GM23338 (cell line): ENCODE measurements around the gene SEMA5A. TPM values are rescaled to one million over a fixed set of nuclear protein-coding genes. Genes with fewer than 3 reads are reported as not detected.

Experiments
- ATAC-seq: fragments of 200-7000 bp; cut with Tn5 transposase; 3 replicates; pipeline ENCODE4 v1.9.1; 2020
- DNase-seq: peaks from one replicate; pipeline ENCODE4 v3.0.0-alpha.2; 2015; ENCODE audit warnings: low spot score
- H2AFZ ChIP-seq: fragments of 200-600 bp; sonication (generic); 2 replicates; pipeline ENCODE4 v1.8.0; 2016; ENCODE audit warnings: antibody characterized with exemption, mild to moderate bottlenecking, moderate library complexity
- H3F3A ChIP-seq: fragments of 200-600 bp; sonication (generic); replicated peaks from 2 replicates; pipeline ENCODE4 v1.8.0; 2017; ENCODE audit warnings: antibody characterized with exemption, mixed run types, low read depth
- H3K27ac ChIP-seq: fragments of 200-600 bp; sonication (generic); 2 replicates; pipeline ENCODE4 v1.6.1; 2016; ENCODE audit warnings: low read depth
- H3K27me3 ChIP-seq: fragments of 200-600 bp; sonication (generic); 2 replicates; pipeline ENCODE4 v1.8.0; 2016; ENCODE audit warnings: mild to moderate bottlenecking, mixed run types, moderate library complexity; ENCODE audit not compliant: insufficient read depth
- H3K36me3 ChIP-seq: fragments of 200-600 bp; sonication (generic); 2 replicates; pipeline ENCODE4 v1.8.0; 2016; ENCODE audit warnings: mild to moderate bottlenecking; ENCODE audit not compliant: insufficient read depth
- H3K4me1 ChIP-seq: fragments of 200-600 bp; sonication (generic); 2 replicates; pipeline ENCODE4 v1.8.0; 2016; ENCODE audit warnings: mild to moderate bottlenecking, moderate library complexity; ENCODE audit not compliant: insufficient read depth
- H3K4me2 ChIP-seq: fragments of 200-600 bp; sonication (generic); 2 replicates; pipeline ENCODE4 v1.7.1; 2017; ENCODE audit warnings: mixed run types
- H3K4me3 ChIP-seq: fragments of 200-600 bp; sonication (generic); 2 replicates; pipeline ENCODE4 v1.6.1; 2016; ENCODE audit warnings: mixed run types
- H3K79me2 ChIP-seq: fragments of 200-600 bp; sonication (generic); replicated peaks from 2 replicates; pipeline ENCODE4 v1.8.0; 2017; ENCODE audit warnings: mild to moderate bottlenecking; ENCODE audit not compliant: insufficient read depth
- H3K9me2 ChIP-seq: fragments of 200-600 bp; sonication (generic); 2 replicates; pipeline ENCODE4 v1.8.0; 2017; ENCODE audit not compliant: insufficient read depth
- H4K20me1 ChIP-seq: fragments of 200-600 bp; sonication (generic); replicated peaks from 2 replicates; pipeline ENCODE4 v1.8.0; 2017; ENCODE audit warnings: mild to moderate bottlenecking; ENCODE audit not compliant: insufficient read depth
- H3K27ac Mint-ChIP-seq: 2 replicates; pipeline ENCODE4 v1.8.0; 2020; ENCODE audit warnings: inconsistent platforms, mild to moderate bottlenecking, moderate library complexity, mixed read lengths
- H3K27me3 Mint-ChIP-seq: 3 replicates; pipeline ENCODE4 v1.8.0; 2022; ENCODE audit warnings: low read depth, mild to moderate bottlenecking, moderate library complexity, mixed read lengths, inconsistent platforms; ENCODE audit not compliant: insufficient read depth, poor library complexity
- H3K36me3 Mint-ChIP-seq: 3 replicates; pipeline ENCODE4 v1.8.0; 2021; ENCODE audit warnings: low read depth, mild to moderate bottlenecking, inconsistent platforms, moderate library complexity, mixed read lengths
- H3K4me1 Mint-ChIP-seq: 3 replicates; pipeline ENCODE4 v1.8.0; 2020; ENCODE audit warnings: mild to moderate bottlenecking, inconsistent platforms, mixed read lengths
- H3K4me3 Mint-ChIP-seq: 3 replicates; pipeline ENCODE4 v1.8.0; 2021; ENCODE audit warnings: moderate library complexity, mild to moderate bottlenecking, inconsistent platforms, mixed read lengths
- H3K9me3 Mint-ChIP-seq: 3 replicates; pipeline ENCODE4 v1.8.0; 2020; ENCODE audit warnings: moderate library complexity, mild to moderate bottlenecking, inconsistent platforms, mixed read lengths
- CREB1 ChIP-seq: fragments of 250-450 bp; sonication (Bioruptor Pico); IDR thresholded peaks from 2 replicates; pipeline ENCODE4 v1.5.0; 2020; ENCODE audit warnings: low read depth, mild to moderate bottlenecking, moderate library complexity
- CTCF ChIP-seq, 2 experiments: fragments of 200-600 bp in 1 of 2; sonication (generic) in 1 of 2; conservative IDR thresholded peaks; 2 replicates each; pipeline versions ENCODE4 v1.5.1 to v1.6.1; 2016 to 2017; ENCODE audit warnings: antibody characterized with exemption in 2 of 2, low read depth in 2 of 2, mild to moderate bottlenecking in 2 of 2, moderate library complexity in 1 of 2
- EZH2 ChIP-seq: fragments of 200-600 bp; sonication (generic); IDR thresholded peaks from one replicate; pipeline ENCODE4 v1.8.0; 2017; ENCODE audit warnings: antibody characterized with exemption, mild to moderate bottlenecking, low read depth; ENCODE audit not compliant: unreplicated experiment
- EZH2phosphoT487 ChIP-seq: fragments of 200-600 bp; sonication (generic); IDR thresholded peaks from one replicate; pipeline ENCODE4 v1.8.1; 2018; ENCODE audit warnings: antibody characterized with exemption; ENCODE audit not compliant: unreplicated experiment
- JUNB ChIP-seq: IDR thresholded peaks from one replicate; pipeline ENCODE4 v1.6.1; 2016; ENCODE audit warnings: antibody characterized with exemption; ENCODE audit not compliant: unreplicated experiment
- NANOG ChIP-seq: IDR thresholded peaks from 2 replicates; pipeline ENCODE4 v1.6.1; 2016; ENCODE audit warnings: antibody characterized with exemption, borderline replicate concordance
- POLR2AphosphoS5 ChIP-seq: IDR thresholded peaks from 2 replicates; pipeline ENCODE4 v1.6.1; 2016; ENCODE audit warnings: antibody characterized with exemption, low read depth
- REST ChIP-seq: IDR thresholded peaks from one replicate; pipeline ENCODE4 v1.6.1; 2018; ENCODE audit warnings: antibody characterized with exemption; ENCODE audit not compliant: unreplicated experiment
- STAT1 ChIP-seq: IDR thresholded peaks from one replicate; pipeline ENCODE4 v1.6.1; 2016; ENCODE audit warnings: antibody characterized with exemption; ENCODE audit not compliant: unreplicated experiment
- ZNF114 ChIP-seq: fragments of 250-450 bp; sonication (Bioruptor Pico); IDR thresholded peaks from 2 replicates; pipeline ENCODE4 v1.5.0; 2020; ENCODE audit warnings: mild to moderate bottlenecking, moderate library complexity
- ZNF331 ChIP-seq: fragments of 250-450 bp; sonication (Bioruptor Pico); IDR thresholded peaks from 2 replicates; pipeline ENCODE4 v1.5.0; 2020; ENCODE audit warnings: low read depth, mild to moderate bottlenecking, moderate library complexity
- polyA plus RNA-seq: library from polyadenylated mRNA; unstranded; fragments of >200 nt; fragmentation: Nextera tagmentation; extraction: Ambion mirVana; gene quantifications from 2 replicates; pipeline ENCODE4 v1.2.1, GENCODE V29; 2016
- total RNA-seq: library from RNA; depleted of rRNA; stranded (reverse); fragments of >200 nt; shearing (Covaris generic); gene quantifications from 2 replicates; pipeline ENCODE4 v1.2.3, GENCODE V29; 2014
- TF ChIP-seq, protein P1 (sequence below): fragments of 250-450 bp; sonication (Bioruptor Pico); IDR thresholded peaks from 2 replicates; pipeline ENCODE4 v1.5.0; 2020; ENCODE audit warnings: mild to moderate bottlenecking, moderate library complexity
- TF ChIP-seq, protein P2 (sequence below): IDR thresholded peaks from 2 replicates; pipeline ENCODE4 v1.6.1; 2016; ENCODE audit warnings: antibody characterized with exemption

Gene SEMA5A
- total and polyA plus RNA-seq, 2 experiments from 2014 or later, result 2.1 to 8.1 TPM

GRCh38 chr5:9278921-9279603, 266.8 kb downstream of the SEMA5A start:
- Mint-ChIP-seq H3K27me3 (no peaks in the 10 kb centered on the region), H3K4me1 (no peaks in the 10 kb centered on the region), H3K27ac (no peak overlapping the region), H3K9me3 (peaks cover 33% of the 10 kb centered on the region), H3K4me3 (no peak overlapping the region), H3K36me3 (peaks cover 26% of the 10 kb centered on the region)
- Histone ChIP-seq H4K20me1 (no peaks in the 10 kb centered on the region), H3K4me1 (no peaks in the 10 kb centered on the region), H3K4me3 (no peak overlapping the region), H3K27ac (no peak overlapping the region), H3K4me2 (no peak overlapping the region), H3K9me2 (peaks cover 12% of the 10 kb centered on the region; the same call in 1 of the 2 replicates), H3K79me2 (no peaks in the 10 kb centered on the region), H3F3A (no peaks in the 10 kb centered on the region), H3K27me3 (no peaks in the 10 kb centered on the region), H3K36me3 (no peaks in the 10 kb centered on the region), H2AFZ (no peak overlapping the region)
- DNase-seq, result no peak
- TF ChIP-seq, protein P1, sequence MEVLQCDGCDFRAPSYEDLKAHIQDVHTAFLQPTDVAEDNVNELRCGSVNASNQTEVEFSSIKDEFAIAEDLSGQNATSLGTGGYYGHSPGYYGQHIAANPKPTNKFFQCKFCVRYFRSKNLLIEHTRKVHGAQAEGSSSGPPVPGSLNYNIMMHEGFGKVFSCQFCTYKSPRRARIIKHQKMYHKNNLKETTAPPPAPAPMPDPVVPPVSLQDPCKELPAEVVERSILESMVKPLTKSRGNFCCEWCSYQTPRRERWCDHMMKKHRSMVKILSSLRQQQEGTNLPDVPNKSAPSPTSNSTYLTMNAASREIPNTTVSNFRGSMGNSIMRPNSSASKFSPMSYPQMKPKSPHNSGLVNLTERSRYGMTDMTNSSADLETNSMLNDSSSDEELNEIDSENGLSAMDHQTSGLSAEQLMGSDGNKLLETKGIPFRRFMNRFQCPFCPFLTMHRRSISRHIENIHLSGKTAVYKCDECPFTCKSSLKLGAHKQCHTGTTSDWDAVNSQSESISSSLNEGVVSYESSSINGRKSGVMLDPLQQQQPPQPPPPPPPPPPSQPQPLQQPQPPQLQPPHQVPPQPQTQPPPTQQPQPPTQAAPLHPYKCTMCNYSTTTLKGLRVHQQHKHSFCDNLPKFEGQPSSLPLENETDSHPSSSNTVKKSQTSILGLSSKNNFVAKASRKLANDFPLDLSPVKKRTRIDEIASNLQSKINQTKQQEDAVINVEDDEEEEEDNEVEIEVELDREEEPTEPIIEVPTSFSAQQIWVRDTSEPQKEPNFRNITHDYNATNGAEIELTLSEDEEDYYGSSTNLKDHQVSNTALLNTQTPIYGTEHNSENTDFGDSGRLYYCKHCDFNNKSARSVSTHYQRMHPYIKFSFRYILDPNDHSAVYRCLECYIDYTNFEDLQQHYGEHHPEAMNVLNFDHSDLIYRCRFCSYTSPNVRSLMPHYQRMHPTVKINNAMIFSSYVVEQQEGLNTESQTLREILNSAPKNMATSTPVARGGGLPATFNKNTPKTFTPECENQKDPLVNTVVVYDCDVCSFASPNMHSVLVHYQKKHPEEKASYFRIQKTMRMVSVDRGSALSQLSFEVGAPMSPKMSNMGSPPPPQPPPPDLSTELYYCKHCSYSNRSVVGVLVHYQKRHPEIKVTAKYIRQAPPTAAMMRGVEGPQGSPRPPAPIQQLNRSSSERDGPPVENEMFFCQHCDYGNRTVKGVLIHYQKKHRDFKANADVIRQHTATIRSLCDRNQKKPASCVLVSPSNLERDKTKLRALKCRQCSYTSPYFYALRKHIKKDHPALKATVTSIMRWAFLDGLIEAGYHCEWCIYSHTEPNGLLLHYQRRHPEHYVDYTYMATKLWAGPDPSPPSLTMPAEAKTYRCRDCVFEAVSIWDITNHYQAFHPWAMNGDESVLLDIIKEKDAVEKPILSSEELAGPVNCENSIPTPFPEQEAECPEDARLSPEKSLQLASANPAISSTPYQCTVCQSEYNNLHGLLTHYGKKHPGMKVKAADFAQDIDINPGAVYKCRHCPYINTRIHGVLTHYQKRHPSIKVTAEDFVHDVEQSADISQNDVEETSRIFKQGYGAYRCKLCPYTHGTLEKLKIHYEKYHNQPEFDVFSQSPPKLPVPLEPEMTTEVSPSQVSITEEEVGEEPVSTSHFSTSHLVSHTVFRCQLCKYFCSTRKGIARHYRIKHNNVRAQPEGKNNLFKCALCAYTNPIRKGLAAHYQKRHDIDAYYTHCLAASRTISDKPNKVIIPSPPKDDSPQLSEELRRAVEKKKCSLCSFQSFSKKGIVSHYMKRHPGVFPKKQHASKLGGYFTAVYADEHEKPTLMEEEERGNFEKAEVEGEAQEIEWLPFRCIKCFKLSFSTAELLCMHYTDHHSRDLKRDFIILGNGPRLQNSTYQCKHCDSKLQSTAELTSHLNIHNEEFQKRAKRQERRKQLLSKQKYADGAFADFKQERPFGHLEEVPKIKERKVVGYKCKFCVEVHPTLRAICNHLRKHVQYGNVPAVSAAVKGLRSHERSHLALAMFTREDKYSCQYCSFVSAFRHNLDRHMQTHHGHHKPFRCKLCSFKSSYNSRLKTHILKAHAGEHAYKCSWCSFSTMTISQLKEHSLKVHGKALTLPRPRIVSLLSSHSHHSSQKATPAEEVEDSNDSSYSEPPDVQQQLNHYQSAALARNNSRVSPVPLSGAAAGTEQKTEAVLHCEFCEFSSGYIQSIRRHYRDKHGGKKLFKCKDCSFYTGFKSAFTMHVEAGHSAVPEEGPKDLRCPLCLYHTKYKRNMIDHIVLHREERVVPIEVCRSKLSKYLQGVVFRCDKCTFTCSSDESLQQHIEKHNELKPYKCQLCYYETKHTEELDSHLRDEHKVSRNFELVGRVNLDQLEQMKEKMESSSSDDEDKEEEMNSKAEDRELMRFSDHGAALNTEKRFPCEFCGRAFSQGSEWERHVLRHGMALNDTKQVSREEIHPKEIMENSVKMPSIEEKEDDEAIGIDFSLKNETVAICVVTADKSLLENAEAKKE (CRISPR knock-in tag), result no peak
- TF ChIP-seq CREB1 (CRISPR knock-in tag) (no peak), EZH2 (no peak), NANOG (no peak), ZNF114 (CRISPR knock-in tag) (no peak), EZH2phosphoT487 (no peak), CTCF (conservative IDR thresholded peaks at IDR 0.05; ENCODE audit: low read depth in 2 of 2) (no peak), REST (no peak), POLR2AphosphoS5 (no peak), STAT1 (no peak), ZNF331 (CRISPR knock-in tag) (no peak), JUNB (no peak)
- TF ChIP-seq, protein P2, sequence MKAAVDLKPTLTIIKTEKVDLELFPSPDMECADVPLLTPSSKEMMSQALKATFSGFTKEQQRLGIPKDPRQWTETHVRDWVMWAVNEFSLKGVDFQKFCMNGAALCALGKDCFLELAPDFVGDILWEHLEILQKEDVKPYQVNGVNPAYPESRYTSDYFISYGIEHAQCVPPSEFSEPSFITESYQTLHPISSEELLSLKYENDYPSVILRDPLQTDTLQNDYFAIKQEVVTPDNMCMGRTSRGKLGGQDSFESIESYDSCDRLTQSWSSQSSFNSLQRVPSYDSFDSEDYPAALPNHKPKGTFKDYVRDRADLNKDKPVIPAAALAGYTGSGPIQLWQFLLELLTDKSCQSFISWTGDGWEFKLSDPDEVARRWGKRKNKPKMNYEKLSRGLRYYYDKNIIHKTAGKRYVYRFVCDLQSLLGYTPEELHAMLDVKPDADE, result no peak
- no peak for ATAC-seq
